Panc1 (cell line): ENCODE results near the gene CKLF. TPM values are rescaled to one million over a fixed set of nuclear protein-coding genes. Genes with fewer than 3 reads are reported as not detected.

Experiments
- ATAC-seq: fragments of 200-7000 bp; cut with Tn5 transposase; 2 replicates; pipeline ENCODE4 v1.9.1; 2020; ENCODE audit warnings: mild to moderate bottlenecking, moderate library complexity
- BruUV-seq: library from RNA; stranded (reverse); fragments of 400-500 nt; replicated peaks from 2 replicates; lab custom pipeline; 2021; lab: Mats Ljungman, UMichigan
- CTCF ChIA-PET: fragments of 300-600 bp; sonication (Branson Sonifier 250); formaldehyde crosslinking; loops from one replicate; lab custom pipeline; 2022; ENCODE audit warnings: antibody characterized with exemption; lab: Charles Lee
- POLR2A ChIA-PET: fragments of 300-600 bp; sonication (Branson Sonifier 250); formaldehyde crosslinking; loops from one replicate; lab custom pipeline; 2022; ENCODE audit warnings: antibody characterized with exemption; lab: Charles Lee
- DNase-seq: peaks from one replicate; pipeline ENCODE4 v3.0.0-alpha.2; 2010; ENCODE audit warnings: low read depth, low spot score
- H3K27ac ChIP-seq: 2 replicates; pipeline ENCODE4 v1.5.1; 2011; ENCODE audit warnings: mild to moderate bottlenecking, low read length, inconsistent platforms
- H3K27me3 ChIP-seq: fragments of 200-500 bp; sonication (Bioruptor generic); 2 replicates; pipeline ENCODE4 v1.6.0; 2014; ENCODE audit warnings: low read length, inconsistent platforms; ENCODE audit not compliant: control insufficient read depth, insufficient read depth
- H3K36me3 ChIP-seq: fragments of 200-500 bp; sonication (Bioruptor generic); 2 replicates; pipeline ENCODE4 v1.5.1; 2014; ENCODE audit warnings: inconsistent platforms, mild to moderate bottlenecking, low read length, moderate library complexity; ENCODE audit not compliant: control insufficient read depth, insufficient read depth
- H3K4me1 ChIP-seq: 2 replicates; pipeline ENCODE4 v1.5.1; 2011; ENCODE audit warnings: inconsistent platforms, mild to moderate bottlenecking, low read length, moderate library complexity; ENCODE audit not compliant: control insufficient read depth, insufficient read depth
- H3K4me3 ChIP-seq, 2 experiments: 2 replicates each; pipeline ENCODE4 v1.5.1; 2011 to 2012; ENCODE audit warnings: low read depth in 2 of 2, low read length in 2 of 2, mild to moderate bottlenecking in 2 of 2, inconsistent platforms in 1 of 2, moderate library complexity in 1 of 2
- H3K9me3 ChIP-seq: fragments of 200-500 bp; sonication (Bioruptor generic); 2 replicates; pipeline ENCODE4 v1.5.1; 2014; ENCODE audit warnings: low read depth, mild to moderate bottlenecking, inconsistent platforms, low read length, moderate library complexity; ENCODE audit not compliant: control insufficient read depth, insufficient read depth
- POLR2AphosphoS5 ChIP-seq: IDR thresholded peaks from 2 replicates; pipeline ENCODE4 v1.6.1; 2012; ENCODE audit warnings: mild to moderate bottlenecking, low read depth, low read length, moderate library complexity
- SIN3A ChIP-seq: IDR thresholded peaks from 2 replicates; pipeline ENCODE4 v1.6.1; 2012; ENCODE audit warnings: low read depth, mild to moderate bottlenecking, low read length, moderate library complexity, borderline replicate concordance; ENCODE audit not compliant: insufficient read depth
- TCF7L2 ChIP-seq: IDR thresholded peaks from 2 replicates; pipeline ENCODE4 v1.6.1; 2011; ENCODE audit warnings: mild to moderate bottlenecking, low read depth, low read length, inconsistent platforms
- in situ Hi-C: cut with HindIII; loops from 2 replicates; pipeline ENCODE4 v1.10.0; 2016; ENCODE audit warnings: low sequenced_read_pairs, low pct_unique_long_range_greater_than_20kb
- intact Hi-C: fragments of 100-400 bp; cut with micrococcal nuclease; formaldehyde crosslinking; loops from one replicate; pipeline ENCODE4 v1.10.0; 2022; ENCODE audit not compliant: unreplicated experiment
- total RNA-seq: library from RNA; stranded (reverse); gene quantifications from one replicate; pipeline ENCODE4 v1.2.1, GENCODE V29; 2021; ENCODE audit not compliant: unreplicated experiment
- TF ChIP-seq, protein P1 (sequence below): fragments of 450-650 bp; IDR thresholded peaks from 2 replicates; pipeline ENCODE4 v1.5.1; 2017; ENCODE audit warnings: mild to moderate bottlenecking
- TF ChIP-seq, protein P2 (sequence below), 2 experiments: IDR thresholded peaks; 2 replicates each; pipeline ENCODE4 v1.6.1; 2011 to 2012; ENCODE audit warnings: low read depth in 2 of 2, control low read depth in 1 of 2, low read length in 1 of 2, mild to moderate bottlenecking in 1 of 2, moderate library complexity in 1 of 2; ENCODE audit not compliant: insufficient read depth in 1 of 2

Gene CKLF
- total RNA-seq, 1 experiment from 2014 or later, result 88.1 TPM

DNA sequence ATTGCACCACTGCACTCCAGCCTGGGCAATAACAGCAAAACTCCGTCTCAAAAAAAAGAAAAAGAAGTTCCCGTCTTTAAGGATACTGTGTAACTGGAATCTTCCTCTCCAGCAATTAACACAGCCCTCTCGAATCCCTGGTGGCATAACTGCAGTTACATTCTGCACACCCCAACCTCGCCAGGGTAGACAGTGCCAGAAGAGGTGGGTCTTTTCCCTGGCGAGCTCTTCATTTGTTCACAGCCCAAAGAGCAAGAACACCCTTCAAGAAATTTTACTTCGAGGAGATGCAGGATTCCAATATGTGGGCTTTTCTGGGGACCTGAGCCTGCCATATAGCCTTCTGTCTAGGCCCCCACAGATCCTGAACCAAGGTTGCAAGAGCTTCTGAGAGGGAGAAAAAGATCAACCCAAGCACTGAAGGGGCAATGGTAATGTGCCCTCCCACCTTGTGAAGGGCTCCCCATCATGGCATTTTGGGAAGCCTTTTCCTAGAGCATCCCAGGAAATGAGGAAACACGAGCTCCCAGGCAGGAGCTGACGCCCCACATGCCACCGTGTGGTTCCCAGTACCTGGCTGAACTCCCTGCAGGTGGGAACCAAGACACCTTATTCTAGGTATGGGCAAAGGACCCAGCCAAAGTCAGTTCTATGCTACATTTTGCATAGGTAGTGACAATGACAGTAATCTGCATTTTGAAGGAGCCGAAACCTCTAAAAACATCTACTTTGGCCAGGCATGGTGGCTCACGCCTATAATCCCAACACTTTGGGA lies 29.4 kb upstream of the CKLF start:
- H3K27me3 ChIP-seq, result no peaks in the 10 kb centered on the region
- ChIA-PET CTCF (no interaction called here), POLR2A (no interaction called here)
- no peaks in the 10 kb centered on the region for H3K9me3 ChIP-seq
- BruUV-seq, result no TSS peak
- in situ Hi-C loops, result no loop called here
- TF ChIP-seq POLR2AphosphoS5, result no peak
- no peak for TF ChIP-seq TCF7L2
- TF ChIP-seq, protein P1, sequence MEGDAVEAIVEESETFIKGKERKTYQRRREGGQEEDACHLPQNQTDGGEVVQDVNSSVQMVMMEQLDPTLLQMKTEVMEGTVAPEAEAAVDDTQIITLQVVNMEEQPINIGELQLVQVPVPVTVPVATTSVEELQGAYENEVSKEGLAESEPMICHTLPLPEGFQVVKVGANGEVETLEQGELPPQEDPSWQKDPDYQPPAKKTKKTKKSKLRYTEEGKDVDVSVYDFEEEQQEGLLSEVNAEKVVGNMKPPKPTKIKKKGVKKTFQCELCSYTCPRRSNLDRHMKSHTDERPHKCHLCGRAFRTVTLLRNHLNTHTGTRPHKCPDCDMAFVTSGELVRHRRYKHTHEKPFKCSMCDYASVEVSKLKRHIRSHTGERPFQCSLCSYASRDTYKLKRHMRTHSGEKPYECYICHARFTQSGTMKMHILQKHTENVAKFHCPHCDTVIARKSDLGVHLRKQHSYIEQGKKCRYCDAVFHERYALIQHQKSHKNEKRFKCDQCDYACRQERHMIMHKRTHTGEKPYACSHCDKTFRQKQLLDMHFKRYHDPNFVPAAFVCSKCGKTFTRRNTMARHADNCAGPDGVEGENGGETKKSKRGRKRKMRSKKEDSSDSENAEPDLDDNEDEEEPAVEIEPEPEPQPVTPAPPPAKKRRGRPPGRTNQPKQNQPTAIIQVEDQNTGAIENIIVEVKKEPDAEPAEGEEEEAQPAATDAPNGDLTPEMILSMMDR, result no peak
- TF ChIP-seq, protein P2, sequence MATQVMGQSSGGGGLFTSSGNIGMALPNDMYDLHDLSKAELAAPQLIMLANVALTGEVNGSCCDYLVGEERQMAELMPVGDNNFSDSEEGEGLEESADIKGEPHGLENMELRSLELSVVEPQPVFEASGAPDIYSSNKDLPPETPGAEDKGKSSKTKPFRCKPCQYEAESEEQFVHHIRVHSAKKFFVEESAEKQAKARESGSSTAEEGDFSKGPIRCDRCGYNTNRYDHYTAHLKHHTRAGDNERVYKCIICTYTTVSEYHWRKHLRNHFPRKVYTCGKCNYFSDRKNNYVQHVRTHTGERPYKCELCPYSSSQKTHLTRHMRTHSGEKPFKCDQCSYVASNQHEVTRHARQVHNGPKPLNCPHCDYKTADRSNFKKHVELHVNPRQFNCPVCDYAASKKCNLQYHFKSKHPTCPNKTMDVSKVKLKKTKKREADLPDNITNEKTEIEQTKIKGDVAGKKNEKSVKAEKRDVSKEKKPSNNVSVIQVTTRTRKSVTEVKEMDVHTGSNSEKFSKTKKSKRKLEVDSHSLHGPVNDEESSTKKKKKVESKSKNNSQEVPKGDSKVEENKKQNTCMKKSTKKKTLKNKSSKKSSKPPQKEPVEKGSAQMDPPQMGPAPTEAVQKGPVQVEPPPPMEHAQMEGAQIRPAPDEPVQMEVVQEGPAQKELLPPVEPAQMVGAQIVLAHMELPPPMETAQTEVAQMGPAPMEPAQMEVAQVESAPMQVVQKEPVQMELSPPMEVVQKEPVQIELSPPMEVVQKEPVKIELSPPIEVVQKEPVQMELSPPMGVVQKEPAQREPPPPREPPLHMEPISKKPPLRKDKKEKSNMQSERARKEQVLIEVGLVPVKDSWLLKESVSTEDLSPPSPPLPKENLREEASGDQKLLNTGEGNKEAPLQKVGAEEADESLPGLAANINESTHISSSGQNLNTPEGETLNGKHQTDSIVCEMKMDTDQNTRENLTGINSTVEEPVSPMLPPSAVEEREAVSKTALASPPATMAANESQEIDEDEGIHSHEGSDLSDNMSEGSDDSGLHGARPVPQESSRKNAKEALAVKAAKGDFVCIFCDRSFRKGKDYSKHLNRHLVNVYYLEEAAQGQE (IDR thresholded peaks at IDR 0.05; ENCODE audit: insufficient read depth in 1 of 2, low read depth in 2 of 2, low read length in 1 of 2), result no peak
- TF ChIP-seq SIN3A, result no peak
- H3K27ac ChIP-seq, result no peak overlapping the region
- ATAC-seq (no peak), DNase-seq (no peak)
- H3K4me3 ChIP-seq, result no peak overlapping the region
- intact Hi-C loops, result no loop called here
- no peaks in the 10 kb centered on the region for H3K36me3 ChIP-seq
- peaks cover 12% of the 10 kb centered on the region for H3K4me1 ChIP-seq

DNA sequence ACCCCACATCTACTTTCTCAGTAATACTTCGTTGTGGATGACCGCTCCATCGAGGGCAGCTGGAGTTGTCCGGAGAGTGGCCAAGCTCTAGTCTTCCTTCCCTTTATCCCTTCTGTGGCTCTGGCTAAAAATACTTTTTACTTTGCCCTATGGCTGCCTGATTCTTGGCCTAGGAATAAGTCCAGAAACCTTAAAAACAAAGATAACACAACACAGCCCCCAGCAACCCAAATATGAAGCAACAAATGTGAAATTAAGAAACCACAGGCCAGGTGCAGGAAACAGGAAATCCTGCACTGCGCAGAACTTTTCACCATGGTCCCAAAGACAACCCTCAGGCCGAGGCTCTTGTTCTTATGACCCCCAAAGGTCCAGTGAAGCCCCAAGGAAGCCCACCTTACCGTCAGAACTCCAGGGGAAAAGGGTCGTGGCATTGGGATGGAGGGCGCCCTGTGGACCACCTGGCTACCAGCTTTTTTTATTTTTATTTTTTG lies 28.5 kb upstream of the CKLF start:
- in situ Hi-C loops (no loop called here), intact Hi-C loops (no loop called here)

More for the DNA sequence above, 28.5 kb upstream of the CKLF start:
- Histone ChIP-seq H3K4me1 (peaks cover 9% of the 10 kb centered on the region), H3K36me3 (no peaks in the 10 kb centered on the region), H3K9me3 (no peaks in the 10 kb centered on the region), H3K27me3 (no peaks in the 10 kb centered on the region), H3K27ac (no peak overlapping the region), H3K4me3 (no peak overlapping the region)
- no TSS peak for BruUV-seq
- POLR2A ChIA-PET, result no interaction called here
- no peak for TF ChIP-seq TCF7L2
- no peak for TF ChIP-seq SIN3A
- TF ChIP-seq, protein P2 (IDR thresholded peaks at IDR 0.05; ENCODE audit: insufficient read depth in 1 of 2, low read depth in 2 of 2, low read length in 1 of 2), result no peak
- TF ChIP-seq, protein P1, result no peak
- TF ChIP-seq POLR2AphosphoS5, result no peak
- no peak for DNase-seq
- ATAC-seq, result no peak
- CTCF ChIA-PET, result no interaction called here
